ENCODE data around the gene ANKEF1. TPM values are rescaled to one million over a fixed set of nuclear protein-coding genes. Genes with fewer than 3 reads are reported as not detected.

ANKEF1 gene
- total RNA-seq, 6 donors from 2014 or later, result 1.0 to 7.5 (median 3.5) TPM

- no peaks in the 10 kb centered on the region for H3K36me3 ChIP-seq
- no peaks in the 10 kb centered on the region for H3K9me3 ChIP-seq
- no peak for TF ChIP-seq POLR2AphosphoS5 (IDR thresholded peaks at IDR 0.05)
- TF ChIP-seq, protein P1, sequence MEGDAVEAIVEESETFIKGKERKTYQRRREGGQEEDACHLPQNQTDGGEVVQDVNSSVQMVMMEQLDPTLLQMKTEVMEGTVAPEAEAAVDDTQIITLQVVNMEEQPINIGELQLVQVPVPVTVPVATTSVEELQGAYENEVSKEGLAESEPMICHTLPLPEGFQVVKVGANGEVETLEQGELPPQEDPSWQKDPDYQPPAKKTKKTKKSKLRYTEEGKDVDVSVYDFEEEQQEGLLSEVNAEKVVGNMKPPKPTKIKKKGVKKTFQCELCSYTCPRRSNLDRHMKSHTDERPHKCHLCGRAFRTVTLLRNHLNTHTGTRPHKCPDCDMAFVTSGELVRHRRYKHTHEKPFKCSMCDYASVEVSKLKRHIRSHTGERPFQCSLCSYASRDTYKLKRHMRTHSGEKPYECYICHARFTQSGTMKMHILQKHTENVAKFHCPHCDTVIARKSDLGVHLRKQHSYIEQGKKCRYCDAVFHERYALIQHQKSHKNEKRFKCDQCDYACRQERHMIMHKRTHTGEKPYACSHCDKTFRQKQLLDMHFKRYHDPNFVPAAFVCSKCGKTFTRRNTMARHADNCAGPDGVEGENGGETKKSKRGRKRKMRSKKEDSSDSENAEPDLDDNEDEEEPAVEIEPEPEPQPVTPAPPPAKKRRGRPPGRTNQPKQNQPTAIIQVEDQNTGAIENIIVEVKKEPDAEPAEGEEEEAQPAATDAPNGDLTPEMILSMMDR (IDR thresholded peaks at IDR 0.05), result no peak
- no peak for TF ChIP-seq POLR2A (IDR thresholded peaks at IDR 0.05)
- no peak for TF ChIP-seq EP300 (IDR thresholded peaks at IDR 0.05)
- no peak overlapping the region for H3K4me3 ChIP-seq
- no peaks in the 10 kb centered on the region for H3K27me3 ChIP-seq
- no peak for DNase-seq
- 60 to 67% methylated on average over 1 to 2 of the region's 2 CpGs for WGBS, 2 donors
- no peak overlapping the region for H3K27ac ChIP-seq
- no peak for ATAC-seq (ENCODE audit: low FRiP score in 2 of 2)
- no peaks in the 10 kb centered on the region for H3K4me1 ChIP-seq
Measured at GRCh38 chr20:10061641-10062040, 26.9 kb downstream of the ANKEF1 start.

- Histone ChIP-seq H3K27ac (no peak overlapping the region), H3K36me3 (no peaks in the 10 kb centered on the region), H3K9me3 (no peaks in the 10 kb centered on the region), H3K4me1 (no peaks in the 10 kb centered on the region), H3K4me3 (no peak overlapping the region), H3K27me3 (no peaks in the 10 kb centered on the region)
- ATAC-seq (ENCODE audit: low FRiP score in 2 of 2) (no peak), DNase-seq (no peak)
- TF ChIP-seq POLR2AphosphoS5 (IDR thresholded peaks at IDR 0.05), result no peak
- TF ChIP-seq, protein P1 (IDR thresholded peaks at IDR 0.05), result no peak
- no peak for TF ChIP-seq POLR2A (IDR thresholded peaks at IDR 0.05)
- TF ChIP-seq EP300 (IDR thresholded peaks at IDR 0.05), result no peak
- WGBS, 2 donors, result 91 to 92% methylated on average over 2 of the region's 2 CpGs
Measured at GRCh38 chr20:10063482-10063881, 28.7 kb downstream of the ANKEF1 start.

GRCh38 chr20:10064611-10065010, 29.8 kb downstream of the ANKEF1 start:
- 56 to 88% methylated on average over 1 of the region's 1 CpG for WGBS, 2 donors
- no peaks in the 10 kb centered on the region for H3K36me3 ChIP-seq
- ATAC-seq (ENCODE audit: low FRiP score in 2 of 2) (no peak), DNase-seq (no peak)
- no peaks in the 10 kb centered on the region for H3K4me1 ChIP-seq
- no peak overlapping the region for H3K27ac ChIP-seq
- no peak for TF ChIP-seq POLR2A (IDR thresholded peaks at IDR 0.05)
- TF ChIP-seq EP300 (IDR thresholded peaks at IDR 0.05), result no peak
- TF ChIP-seq, protein P1 (IDR thresholded peaks at IDR 0.05), result no peak
- TF ChIP-seq POLR2AphosphoS5 (IDR thresholded peaks at IDR 0.05), result no peak
- no peak overlapping the region for H3K4me3 ChIP-seq
- H3K27me3 ChIP-seq, result no peaks in the 10 kb centered on the region
- no peaks in the 10 kb centered on the region for H3K9me3 ChIP-seq

DNA sequence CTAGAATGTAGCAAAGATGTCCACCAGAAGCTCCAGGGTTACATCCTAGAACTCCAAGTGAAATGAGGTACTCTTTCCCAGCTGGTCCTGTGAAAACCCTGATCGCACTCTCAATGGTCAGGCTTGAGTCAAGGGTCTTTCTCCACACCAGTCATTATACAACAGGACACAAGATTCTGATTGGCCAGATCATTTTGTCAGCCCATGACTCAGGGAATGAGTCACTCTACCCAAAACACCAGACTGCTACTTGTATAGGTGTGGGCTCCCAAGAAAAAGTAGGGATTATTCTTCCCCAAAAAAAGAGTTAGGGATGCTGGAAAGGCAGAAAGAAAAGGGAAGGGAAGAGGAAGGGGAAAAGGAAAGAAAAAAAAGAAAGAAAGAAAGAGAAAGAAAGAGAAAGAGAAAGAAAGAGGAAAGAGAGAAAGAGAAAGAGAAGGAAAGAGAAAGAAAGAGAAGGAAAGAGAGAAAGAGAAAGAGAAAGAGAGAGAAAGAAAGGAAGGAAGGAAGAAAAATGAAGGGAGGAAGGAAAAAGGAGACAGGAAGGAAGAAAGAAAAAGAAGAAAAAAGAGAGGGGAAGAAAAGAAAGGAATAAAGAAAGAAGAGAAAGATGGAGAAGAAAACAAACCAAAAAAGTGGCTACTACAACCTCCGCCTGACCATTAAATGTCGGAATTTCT, 30.5 kb downstream of the ANKEF1 start:
- Histone ChIP-seq H3K36me3 (no peaks in the 10 kb centered on the region), H3K4me3 (no peak overlapping the region), H3K9me3 (no peaks in the 10 kb centered on the region), H3K27me3 (no peaks in the 10 kb centered on the region), H3K4me1 (no peaks in the 10 kb centered on the region), H3K27ac (no peak overlapping the region)
- TF ChIP-seq POLR2AphosphoS5 (IDR thresholded peaks at IDR 0.05), result no peak
- TF ChIP-seq EP300 (IDR thresholded peaks at IDR 0.05), result no peak
- TF ChIP-seq POLR2A (IDR thresholded peaks at IDR 0.05), result no peak
- TF ChIP-seq, protein P1 (IDR thresholded peaks at IDR 0.05), result no peak
- 93 to 95% methylated on average over 3 of the region's 3 CpGs for WGBS, 2 donors
- DNase-seq (no peak), ATAC-seq (ENCODE audit: low FRiP score in 2 of 2) (no peak)

GRCh38 chr20:10067321-10067720, 32.5 kb downstream of the ANKEF1 start:
- TF ChIP-seq, protein P1 (IDR thresholded peaks at IDR 0.05), result no peak
- TF ChIP-seq POLR2AphosphoS5 (IDR thresholded peaks at IDR 0.05), result no peak
- TF ChIP-seq POLR2A (IDR thresholded peaks at IDR 0.05), result no peak
- TF ChIP-seq EP300 (IDR thresholded peaks at IDR 0.05), result no peak
- Histone ChIP-seq H3K36me3 (no peaks in the 10 kb centered on the region), H3K27me3 (no peaks in the 10 kb centered on the region), H3K27ac (no peak overlapping the region), H3K4me3 (no peak overlapping the region), H3K4me1 (no peaks in the 10 kb centered on the region), H3K9me3 (no peaks in the 10 kb centered on the region)
- DNase-seq (no peak), ATAC-seq (ENCODE audit: low FRiP score in 2 of 2) (no peak)
- WGBS, 2 donors, result 73 to 74% methylated on average over 2 of the region's 2 CpGs

Measured in upper lobe of left lung (tissue), 6 donors.